H1 (cell line): ENCODE data around the gene SPATS2L. TPM values are rescaled to one million over a fixed set of nuclear protein-coding genes. Genes with fewer than 3 reads are reported as not detected.

Source experiments
- CEBPB ChIP-seq: IDR thresholded peaks from 2 replicates; pipeline ENCODE4 v1.6.1; 2012; ENCODE audit warnings: low read depth, low read length
- KDM4A ChIP-seq: IDR thresholded peaks from one replicate; pipeline ENCODE4 v1.7.1; 2012; ENCODE audit warnings: low read depth, mild to moderate bottlenecking, moderate library complexity, low read length, inconsistent platforms; ENCODE audit not compliant: severe bottlenecking
- NANOG ChIP-seq: IDR thresholded peaks from 2 replicates; pipeline ENCODE4 v1.6.1; 2011; ENCODE audit warnings: low read length, low read depth, mild to moderate bottlenecking, inconsistent platforms; ENCODE audit not compliant: insufficient read depth, poor library complexity, severe bottlenecking
- RBBP5 ChIP-seq: IDR thresholded peaks from 2 replicates; pipeline ENCODE4 v1.7.1; 2012; ENCODE audit warnings: low read depth, mild to moderate bottlenecking, inconsistent platforms, low read length, moderate library complexity, borderline replicate concordance
- polyA plus RNA-seq, 7 experiments: library from polyadenylated mRNA; depleted of rRNA in 3 of 7; stranded (reverse) in 5 of 7; unstranded in 2 of 7; fragments of >200 nt in 5 of 7; fragments of 200-250 nt in 2 of 7; gene quantifications; 1 replicate in 5 of 7; 2 replicates in 1 of 7; 4 replicates in 1 of 7; pipeline versions ENCODE4 v1.2.1 to v1.2.3, GENCODE V29; 2011 to 2013; ENCODE audit warnings: missing spikeins in 2 of 7, mixed read lengths in 2 of 7
- total RNA-seq: library from RNA; stranded (reverse); fragmentation: NEBNext Ultra II Directional; extraction: Animal tissue kit (Norgen Biotek cat#: 25700); gene quantifications from 2 replicates; pipeline ENCODE4 v1.2.1, GENCODE V29; 2021

The SPATS2L gene
- total and polyA plus RNA-seq, 2 of the 8 experiments (the other 6 are each of a cell fraction or from before 2014, with no cell fraction given), result 67.3 to 189 TPM

GRCh38 chr2:200483729-200484198, 177.3 kb downstream of the SPATS2L start (continued):
- TF ChIP-seq KDM4A, result no peak
- no peak for TF ChIP-seq NANOG
- no peak for TF ChIP-seq RBBP5
- TF ChIP-seq CEBPB, result peak; percentile 72
